Ascending aorta (tissue), 2 donors: ENCODE measurements around the gene XRCC6. TPM values are rescaled to one million over a fixed set of nuclear protein-coding genes. Genes with fewer than 3 reads are reported as not detected.
"Not testable (repeated sequence)": the region's sequence is repeated elsewhere in the genome, so short reads cannot be mapped to it uniquely, and the experiment has no call there.

Experiments
- DNase-seq, 2 donors: peaks; one replicate each; pipeline ENCODE4 v3.0.0-alpha.2; 2019; ENCODE audit warnings: low spot score in 2 of 2
- H3K27ac ChIP-seq, 2 donors: fragments of 200-600 bp; sonication (generic); one replicate each; pipeline ENCODE4 v1.5.1; 2016 to 2017; ENCODE audit warnings: mild to moderate bottlenecking in 1 of 2
- H3K27me3 ChIP-seq: fragments of 200-600 bp; sonication (generic); one replicate; pipeline ENCODE4 v1.5.1; 2017
- H3K36me3 ChIP-seq, 2 donors: fragments of 200-600 bp; sonication (generic); one replicate each; pipeline ENCODE4 v1.5.1; 2016
- H3K4me1 ChIP-seq, 2 donors: fragments of 200-600 bp; sonication (generic); one replicate each; pipeline ENCODE4 v1.5.1; 2016 to 2017; ENCODE audit warnings: mild to moderate bottlenecking in 1 of 2
- H3K4me3 ChIP-seq, 2 donors: fragments of 200-600 bp; sonication (generic); one replicate each; pipeline ENCODE4 v1.5.1; 2016 to 2017; ENCODE audit warnings: mild to moderate bottlenecking in 1 of 2
- H3K9me3 ChIP-seq, 2 donors: fragments of 200-600 bp; sonication (generic); one replicate each; pipeline ENCODE4 v1.5.1; 2016
- intact Hi-C: fragments of 100-400 bp; cut with DNase I; formaldehyde crosslinking; loops from one replicate; pipeline ENCODE4 v1.15.1; 2023
- total RNA-seq: library from RNA; depleted of rRNA; stranded (reverse); fragments of >200 nt; gene quantifications from one replicate; pipeline ENCODE4 v1.1.0, GENCODE V29; 2016
- TF ChIP-seq, protein P1 (sequence below), 3 experiments: fragments of 200-600 bp in 2 of 3; fragments of 450-650 bp in 1 of 3; sonication (generic) in 2 of 3; IDR thresholded peaks; one replicate each; pipeline ENCODE4 v1.5.1; 2016 to 2019; ENCODE audit warnings: antibody characterized with exemption in 3 of 3, mild to moderate bottlenecking in 1 of 3, moderate library complexity in 1 of 3

Gene XRCC6
- 89.7 TPM for total RNA-seq

DNA sequence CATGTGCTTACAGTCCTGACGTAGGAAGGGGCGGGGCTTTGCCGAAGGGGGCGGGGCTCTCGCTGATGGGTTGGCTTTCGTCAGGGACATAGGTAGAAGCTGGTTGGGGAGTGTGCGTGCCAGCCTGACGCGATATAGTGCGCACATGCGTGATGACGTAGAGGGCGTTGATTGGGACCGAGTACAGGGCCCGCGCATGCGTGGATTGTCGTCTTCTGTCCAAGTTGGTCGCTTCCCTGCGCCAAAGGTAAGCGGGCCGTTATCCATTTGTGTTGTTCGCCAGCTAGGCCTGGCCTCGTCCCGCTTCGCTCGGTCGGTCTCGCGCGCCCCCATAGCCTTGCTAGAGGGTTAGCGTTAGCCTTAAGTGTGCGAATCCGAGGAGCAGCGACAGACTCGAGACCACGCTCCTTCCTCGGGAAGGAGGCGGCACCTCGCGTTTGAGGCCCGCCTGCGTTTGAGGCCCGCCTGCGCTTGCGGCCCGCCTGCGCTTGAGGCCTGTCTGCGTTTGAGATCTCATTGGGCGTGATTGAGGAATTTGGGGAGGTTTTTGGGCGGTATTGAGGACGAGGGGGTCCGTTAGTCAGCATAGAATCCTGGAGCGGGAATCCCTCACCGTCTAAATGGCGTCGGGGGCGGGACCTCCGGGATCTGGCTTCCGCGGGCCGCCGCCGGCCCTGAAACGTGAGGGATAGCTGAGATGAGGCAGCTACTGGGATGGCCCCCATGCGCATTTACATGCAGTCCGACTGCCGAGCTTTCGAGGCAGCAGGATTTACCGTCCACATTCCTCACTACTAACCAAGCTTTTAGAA lies at the start of gene XRCC6:
Gene XRCC6, plus strand, starts transcription at position 197 of the 812 bp plus-strand sequence. CDS start 710 bp downstream, outside the sequence.
- Histone ChIP-seq H3K27me3 (no peaks in the 10 kb centered on the region), H3K27ac (peak within 1 kb of the TSS; percentile 95 to 96), H3K4me3 (peak within 1 kb of the TSS; percentile 86 to 91), H3K9me3 (no peaks in the 10 kb centered on the region), H3K36me3 (peaks cover 25 to 32% of the 10 kb centered on the region in 2 donors), H3K4me1 (peaks cover 4 to 20% of the 10 kb centered on the region in 2 donors)
- peak; percentile 100 for DNase-seq
- intact Hi-C loops, result loop anchor here (1.0 to 5.0 kb wide), 3 partner anchors 32 to 764 kb away; partner anchors contain the start of genes PMM1, POLR3H, ST13 and XPNPEP3
- TF ChIP-seq, protein P1, sequence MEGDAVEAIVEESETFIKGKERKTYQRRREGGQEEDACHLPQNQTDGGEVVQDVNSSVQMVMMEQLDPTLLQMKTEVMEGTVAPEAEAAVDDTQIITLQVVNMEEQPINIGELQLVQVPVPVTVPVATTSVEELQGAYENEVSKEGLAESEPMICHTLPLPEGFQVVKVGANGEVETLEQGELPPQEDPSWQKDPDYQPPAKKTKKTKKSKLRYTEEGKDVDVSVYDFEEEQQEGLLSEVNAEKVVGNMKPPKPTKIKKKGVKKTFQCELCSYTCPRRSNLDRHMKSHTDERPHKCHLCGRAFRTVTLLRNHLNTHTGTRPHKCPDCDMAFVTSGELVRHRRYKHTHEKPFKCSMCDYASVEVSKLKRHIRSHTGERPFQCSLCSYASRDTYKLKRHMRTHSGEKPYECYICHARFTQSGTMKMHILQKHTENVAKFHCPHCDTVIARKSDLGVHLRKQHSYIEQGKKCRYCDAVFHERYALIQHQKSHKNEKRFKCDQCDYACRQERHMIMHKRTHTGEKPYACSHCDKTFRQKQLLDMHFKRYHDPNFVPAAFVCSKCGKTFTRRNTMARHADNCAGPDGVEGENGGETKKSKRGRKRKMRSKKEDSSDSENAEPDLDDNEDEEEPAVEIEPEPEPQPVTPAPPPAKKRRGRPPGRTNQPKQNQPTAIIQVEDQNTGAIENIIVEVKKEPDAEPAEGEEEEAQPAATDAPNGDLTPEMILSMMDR (IDR thresholded peaks at IDR 0.05), result no peak

DNA sequence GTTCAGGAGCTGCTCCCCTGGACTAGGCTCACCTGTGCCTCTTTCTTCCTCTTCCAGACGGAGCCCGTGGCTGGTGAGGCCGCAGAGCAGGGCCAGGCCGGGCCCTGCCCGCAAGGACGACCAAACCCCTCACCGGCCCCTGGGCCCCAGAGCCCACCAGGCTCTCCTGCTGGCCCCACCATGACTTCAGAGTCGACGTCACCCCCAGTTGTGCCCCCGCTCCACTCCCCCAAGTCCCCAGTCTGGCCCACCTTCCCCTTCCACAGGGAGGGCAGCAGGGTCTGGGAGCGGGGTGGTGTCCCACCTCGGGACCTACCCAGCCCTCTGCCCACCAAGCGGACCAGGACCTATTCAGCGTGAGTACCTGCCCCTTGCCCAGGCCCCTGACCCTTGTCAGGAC lies 49.3 kb upstream of the XRCC6 start:
- TF ChIP-seq, protein P1 (IDR thresholded peaks at IDR 0.05), result no peak
- Histone ChIP-seq H3K27me3 (no peaks in the 10 kb centered on the region), H3K4me1 (peaks cover 6 to 22% of the 10 kb centered on the region in 2 donors), H3K4me3 (no peak overlapping the region), H3K9me3 (no peaks in the 10 kb centered on the region), H3K36me3 (peaks cover 36 to 37% of the 10 kb centered on the region in 2 donors), H3K27ac (no peak overlapping the region)
- intact Hi-C loops, result no loop called here
- no peak for DNase-seq

DNA sequence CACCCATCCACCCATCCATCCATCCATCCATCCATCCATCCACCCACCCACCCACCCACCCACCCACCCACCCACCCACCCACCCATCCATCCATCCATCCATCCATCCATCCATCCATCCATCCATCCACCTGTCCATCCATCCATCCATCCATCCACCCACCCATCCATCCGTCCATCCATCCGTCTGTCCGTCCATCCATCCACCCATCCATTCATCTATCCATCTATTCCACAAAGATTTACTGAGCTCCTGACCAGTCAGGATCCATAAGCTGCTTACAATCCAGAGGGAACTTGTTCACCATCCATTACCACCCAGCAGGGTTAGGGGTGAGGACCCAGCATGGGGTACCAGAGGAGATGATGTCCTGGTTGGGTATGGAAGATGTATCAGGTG lies 48.8 kb upstream of the XRCC6 start:
- H3K9me3 ChIP-seq, H3K4me3 ChIP-seq, H3K27ac ChIP-seq, intact Hi-C loops, H3K27me3 ChIP-seq, DNase-seq: not testable (repeated sequence)
- H3K4me1 ChIP-seq, result peaks cover 6 to 17% of the 10 kb centered on the region in 2 donors
- H3K36me3 ChIP-seq, result peaks cover 37 to 41% of the 10 kb centered on the region in 2 donors

DNA sequence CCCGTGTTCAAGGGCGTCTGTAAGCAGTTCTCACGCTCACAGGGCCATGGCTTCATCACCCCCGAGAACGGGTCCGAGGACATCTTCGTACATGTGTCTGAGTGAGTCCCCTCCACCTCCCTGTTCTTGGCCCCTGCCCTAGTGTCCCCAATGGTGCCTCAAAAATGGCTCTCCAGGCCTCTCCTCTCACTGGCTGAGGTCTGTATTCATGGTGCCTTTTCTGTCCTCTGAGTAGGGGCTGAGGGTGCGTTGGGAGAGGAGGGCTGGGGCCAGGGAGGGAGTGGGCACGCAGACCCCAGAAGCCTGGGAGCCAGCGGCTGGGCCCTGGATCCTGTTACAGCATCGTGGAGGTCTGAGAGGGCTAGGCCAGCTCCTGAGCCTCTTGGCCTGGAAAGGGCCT lies 47.4 kb upstream of the XRCC6 start:
- TF ChIP-seq, protein P1 (IDR thresholded peaks at IDR 0.05), result no peak
- intact Hi-C loops, result no loop called here
- no peak overlapping the region for H3K4me3 ChIP-seq
- no peaks in the 10 kb centered on the region for H3K9me3 ChIP-seq
- peaks cover under 1 to 7% of the 10 kb centered on the region in 2 donors for H3K4me1 ChIP-seq
- H3K27ac ChIP-seq, result no peak overlapping the region
- no peaks in the 10 kb centered on the region for H3K27me3 ChIP-seq
- peaks cover 45 to 55% of the 10 kb centered on the region in 2 donors for H3K36me3 ChIP-seq
- DNase-seq, result no peak

DNA sequence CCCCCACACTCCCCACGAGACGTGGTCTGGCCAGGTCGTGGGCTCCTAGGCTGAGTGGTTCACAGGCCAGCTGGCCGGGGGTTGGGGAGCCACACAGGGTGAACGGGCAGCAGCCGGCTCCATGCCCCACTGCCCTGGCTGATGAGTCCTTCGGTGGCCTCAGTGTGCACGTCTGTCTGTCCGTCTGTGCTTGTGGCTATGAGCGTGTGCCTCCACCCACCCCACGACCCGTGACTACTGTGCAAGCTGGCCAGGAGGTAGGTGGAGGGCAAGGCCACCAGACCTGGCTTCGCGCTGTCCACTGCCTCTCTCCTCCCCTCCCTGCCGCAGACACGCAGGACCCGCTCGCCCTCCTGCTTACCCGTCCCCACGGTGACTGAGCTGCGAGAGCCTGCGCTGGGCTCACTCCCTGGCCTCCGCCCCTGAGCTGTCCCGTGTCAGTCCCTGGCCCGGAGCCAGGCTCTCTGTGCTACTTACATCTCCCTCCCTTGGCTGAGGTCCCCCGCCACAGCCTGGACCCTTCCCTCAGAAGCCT lies 46.2 kb upstream of the XRCC6 start:
- no peaks in the 10 kb centered on the region for H3K9me3 ChIP-seq
- peaks cover 47 to 67% of the 10 kb centered on the region in 2 donors for H3K36me3 ChIP-seq
- H3K27ac ChIP-seq, result peak overlapping the region; percentile 72 to 75
- H3K4me3 ChIP-seq, result no peak overlapping the region
- peak in 1 of 2 donors; percentile 81 for DNase-seq
- intact Hi-C loops, result no loop called here
- TF ChIP-seq, protein P1 (IDR thresholded peaks at IDR 0.05), result no peak
- peaks cover 0 to 2% of the 10 kb centered on the region in 2 donors for H3K4me1 ChIP-seq
- no peaks in the 10 kb centered on the region for H3K27me3 ChIP-seq

DNA sequence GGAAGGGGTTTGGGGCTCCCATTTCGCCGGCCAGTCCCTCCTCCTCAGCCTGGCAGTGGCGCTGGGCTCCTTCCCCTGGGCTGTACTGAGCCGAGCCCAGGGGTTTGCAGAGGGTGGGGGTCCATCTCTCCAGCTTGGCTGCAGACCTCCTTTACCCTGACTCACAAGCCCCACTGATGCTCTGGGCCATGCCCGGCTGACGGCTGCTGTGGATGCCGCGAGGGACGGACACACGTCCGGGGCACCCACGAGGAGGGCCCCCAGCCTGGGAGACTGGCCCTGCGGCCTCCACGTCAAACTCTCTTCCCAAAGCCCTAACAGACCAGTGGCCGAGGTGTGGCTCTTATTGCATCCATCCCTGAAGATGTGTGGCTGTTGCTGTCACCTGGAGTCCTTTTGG lies 45.6 kb upstream of the XRCC6 start:
- Histone ChIP-seq H3K4me1 (no peaks in the 10 kb centered on the region), H3K4me3 (no peak overlapping the region), H3K9me3 (no peaks in the 10 kb centered on the region), H3K27ac (peak overlapping the region; percentile 72 to 75), H3K27me3 (no peaks in the 10 kb centered on the region), H3K36me3 (peaks cover 47 to 74% of the 10 kb centered on the region in 2 donors)
- TF ChIP-seq, protein P1 (IDR thresholded peaks at IDR 0.05), result no peak
- DNase-seq, result no peak
- intact Hi-C loops, result no loop called here
